Measurements from ENCODE around the gene LFNG.

- no peak for TF ChIP-seq POLR2A (IDR thresholded peaks at IDR 0.05)
- TF ChIP-seq, protein P1, sequence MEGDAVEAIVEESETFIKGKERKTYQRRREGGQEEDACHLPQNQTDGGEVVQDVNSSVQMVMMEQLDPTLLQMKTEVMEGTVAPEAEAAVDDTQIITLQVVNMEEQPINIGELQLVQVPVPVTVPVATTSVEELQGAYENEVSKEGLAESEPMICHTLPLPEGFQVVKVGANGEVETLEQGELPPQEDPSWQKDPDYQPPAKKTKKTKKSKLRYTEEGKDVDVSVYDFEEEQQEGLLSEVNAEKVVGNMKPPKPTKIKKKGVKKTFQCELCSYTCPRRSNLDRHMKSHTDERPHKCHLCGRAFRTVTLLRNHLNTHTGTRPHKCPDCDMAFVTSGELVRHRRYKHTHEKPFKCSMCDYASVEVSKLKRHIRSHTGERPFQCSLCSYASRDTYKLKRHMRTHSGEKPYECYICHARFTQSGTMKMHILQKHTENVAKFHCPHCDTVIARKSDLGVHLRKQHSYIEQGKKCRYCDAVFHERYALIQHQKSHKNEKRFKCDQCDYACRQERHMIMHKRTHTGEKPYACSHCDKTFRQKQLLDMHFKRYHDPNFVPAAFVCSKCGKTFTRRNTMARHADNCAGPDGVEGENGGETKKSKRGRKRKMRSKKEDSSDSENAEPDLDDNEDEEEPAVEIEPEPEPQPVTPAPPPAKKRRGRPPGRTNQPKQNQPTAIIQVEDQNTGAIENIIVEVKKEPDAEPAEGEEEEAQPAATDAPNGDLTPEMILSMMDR (IDR thresholded peaks at IDR 0.05): no peak
Observed at GRCh38 chr7:2542011-2542915, 22.7 kb downstream of the LFNG start.

Measured in upper lobe of left lung (tissue), 4 donors.